CD4-positive, alpha-beta T cell treated with Interleukin-6 for 4 hours (primary cell): ENCODE data around the gene OXLD1.
A peak's percentile ranks its signal among the peaks of the same experiment; 100 is the strongest.

Experiments used
- DNase-seq: peaks from one replicate; pipeline ENCODE4 v3.0.0-alpha.2; 2020; ENCODE audit warnings: mixed read lengths

OXLD1 gene

GRCh38 chr17:81682565-81683207, 16.3 kb upstream of the OXLD1 start:
- no peak for DNase-seq

- DNase-seq: no peak
Measured at GRCh38 chr17:81681672-81682071, 15.3 kb upstream of the OXLD1 start.

DNA sequence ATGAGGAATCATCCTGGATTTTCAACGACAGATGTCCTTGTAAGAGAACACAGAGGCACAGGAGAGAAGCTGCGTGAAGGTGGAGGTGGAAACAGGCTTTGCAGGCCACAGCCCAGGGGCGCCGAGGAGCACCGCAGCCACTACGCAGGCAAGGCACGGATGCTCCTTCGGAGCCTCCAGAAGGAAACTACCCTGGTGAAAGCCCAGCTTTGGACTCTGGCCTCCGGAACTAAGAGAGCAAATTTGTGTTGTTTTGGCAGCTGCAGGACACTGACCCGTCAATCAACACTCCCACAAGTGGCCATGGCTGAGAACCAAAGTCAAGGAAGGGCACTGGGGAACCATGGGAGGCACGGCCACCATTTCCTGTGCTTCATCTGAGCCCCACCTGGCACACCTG, 13.7 kb upstream of the OXLD1 start:
- DNase-seq: no peak

GRCh38 chr17:81676906-81677305, 10.5 kb upstream of the OXLD1 start:
- no peak for DNase-seq

DNA sequence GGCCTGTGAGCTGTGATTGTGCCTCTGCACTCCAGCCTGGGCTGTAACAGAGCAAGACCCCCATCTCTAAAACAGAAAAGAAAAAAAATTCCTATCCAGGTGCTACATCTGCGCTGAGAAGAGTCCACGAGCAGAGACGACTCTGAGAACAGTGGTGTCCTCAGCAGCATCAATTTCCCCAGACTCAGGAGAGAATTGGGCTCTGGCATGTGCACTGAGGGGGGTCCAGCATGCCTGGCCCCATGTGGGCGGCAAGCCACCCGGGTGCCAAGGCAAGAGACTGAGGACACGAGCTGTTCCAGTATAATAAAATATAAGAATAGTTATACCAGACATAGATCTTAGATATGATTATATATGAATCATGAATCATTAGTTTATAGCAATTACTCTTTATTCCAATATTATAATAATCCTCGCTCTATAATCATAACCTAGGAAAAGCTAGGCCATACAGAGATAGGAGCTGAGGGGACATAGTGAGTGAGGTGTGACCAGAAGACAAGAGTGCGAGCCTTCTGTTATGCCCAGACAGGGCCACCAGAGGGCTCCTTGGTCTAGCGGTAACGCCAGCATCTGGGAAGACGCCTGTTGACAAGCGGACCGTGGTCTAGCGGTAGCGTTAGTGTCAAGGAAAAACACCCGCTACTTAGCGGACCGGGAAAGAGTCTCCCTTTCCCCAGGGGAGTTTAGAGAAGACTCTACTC, 9.3 kb upstream of the OXLD1 start:
- peak; percentile 22 for DNase-seq

GRCh38 chr17:81673561-81674258, 7.3 kb upstream of the OXLD1 start:
- DNase-seq: no peak

DNA sequence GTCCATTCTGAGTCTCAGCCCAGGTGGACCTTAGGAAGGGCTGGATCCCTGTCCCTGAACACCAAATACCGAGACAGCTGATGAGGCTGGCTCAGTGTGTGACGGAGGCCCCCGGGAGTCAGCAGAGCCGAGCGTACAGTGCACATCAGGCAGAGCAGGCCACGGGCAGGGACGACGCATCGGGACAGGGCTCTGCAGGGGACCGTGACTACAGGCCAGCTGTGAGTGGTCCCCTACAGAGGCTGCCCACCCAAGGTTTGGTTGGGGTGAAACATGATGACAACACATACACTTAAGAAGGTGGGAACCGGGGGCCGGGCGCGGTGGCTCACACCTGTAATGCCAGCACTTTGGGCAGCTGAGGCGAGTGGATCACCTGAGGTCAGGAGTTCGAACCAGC, 6.5 kb upstream of the OXLD1 start:
- DNase-seq: no peak

GRCh38 chr17:81672504-81672903, 6.1 kb upstream of the OXLD1 start:
- DNase-seq: no peak

DNA sequence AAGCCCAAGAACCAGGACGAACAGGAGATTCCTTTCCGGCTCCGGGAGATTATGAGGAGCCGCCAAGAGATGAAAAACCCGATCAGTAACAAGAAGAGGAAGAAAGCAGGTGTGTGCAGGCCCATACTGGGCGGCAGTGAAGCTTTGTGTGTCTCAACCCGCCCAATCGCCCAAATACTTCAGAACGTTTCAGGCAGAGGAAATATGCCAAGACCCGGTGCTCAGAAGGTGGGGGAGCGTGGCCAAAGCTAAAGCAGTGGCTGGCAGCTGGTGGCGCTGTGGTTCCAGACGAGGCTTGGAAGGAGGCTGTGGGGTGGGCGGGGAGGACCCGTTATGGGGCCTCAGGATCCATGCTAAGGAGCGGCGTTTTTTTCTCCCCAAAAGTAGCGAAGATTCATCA, 1.3 kb upstream of the OXLD1 start:
- DNase-seq: no peak

GRCh38 chr17:81666092-81666341, 388 bp downstream of the OXLD1 start:
- peak; percentile 43 for DNase-seq

DNA sequence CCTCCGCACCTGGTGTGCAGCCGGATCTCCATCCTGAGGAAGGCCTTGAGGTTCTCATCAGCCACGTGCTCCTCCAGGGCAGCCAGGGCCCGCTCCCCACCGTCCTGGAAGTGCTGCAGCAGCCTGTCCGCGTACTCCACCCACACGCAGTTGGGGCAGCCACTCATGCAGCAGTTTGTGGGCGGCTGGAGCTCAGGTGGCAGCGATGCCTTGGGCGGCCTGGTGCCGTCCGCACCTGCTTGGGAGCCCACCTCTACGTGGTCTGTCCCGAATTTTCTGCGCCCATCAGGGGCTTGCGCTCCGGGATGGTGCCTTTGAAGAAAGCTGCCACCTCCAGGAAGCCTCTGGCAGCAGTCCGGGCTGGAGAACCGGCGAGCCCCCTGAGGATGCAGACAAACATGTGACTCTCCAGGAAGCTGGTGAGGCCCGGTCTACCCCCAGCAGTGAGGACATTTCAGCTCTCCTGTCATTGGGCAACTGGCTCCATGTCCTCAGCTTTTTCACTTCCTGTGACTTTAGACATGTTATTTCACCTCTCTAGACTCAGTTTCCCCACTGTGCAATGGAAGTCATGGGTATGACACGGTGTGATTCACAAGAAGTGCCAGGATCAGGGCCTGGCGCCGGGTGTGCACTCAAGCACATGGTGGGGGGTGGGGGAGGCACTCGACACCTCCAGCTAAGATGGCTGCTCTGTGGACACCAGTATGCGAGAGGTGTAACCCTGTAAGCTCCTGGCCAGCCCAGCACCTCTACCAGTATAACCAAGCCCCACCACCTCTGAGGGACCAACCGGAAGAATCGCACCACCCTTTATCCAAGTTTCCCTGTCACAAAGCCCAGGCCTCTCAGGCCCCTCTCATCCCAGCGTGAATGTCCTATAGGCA, 957 bp downstream of the OXLD1 start:
- peak; percentile 42 for DNase-seq

DNA sequence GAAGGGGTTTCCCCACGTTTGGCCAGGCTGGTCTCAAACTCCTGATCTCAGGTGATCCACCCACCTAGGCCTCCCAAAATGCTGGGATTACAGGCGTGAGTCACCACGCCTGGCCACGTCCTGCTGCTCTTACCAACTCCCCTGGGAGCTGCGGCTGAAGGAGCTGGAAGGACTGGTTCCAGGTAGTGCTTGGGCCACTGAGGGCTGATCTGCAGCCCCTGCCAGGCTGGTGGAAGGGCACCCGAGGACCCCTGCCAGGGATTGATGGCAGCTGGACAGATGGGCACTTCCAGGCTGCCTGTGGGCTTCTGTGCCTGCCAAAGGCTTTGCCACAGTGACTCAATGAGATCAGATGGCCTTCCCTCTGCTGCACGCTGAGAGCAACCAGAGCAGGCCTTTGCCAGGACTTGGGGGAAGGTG, 2.3 kb downstream of the OXLD1 start:
- DNase-seq: no peak

- no peak for DNase-seq
Measured at GRCh38 chr17:81662002-81662401, 4.4 kb downstream of the OXLD1 start.

- no peak for DNase-seq
Measured at GRCh38 chr17:81660441-81660840, 6.0 kb downstream of the OXLD1 start.

DNA sequence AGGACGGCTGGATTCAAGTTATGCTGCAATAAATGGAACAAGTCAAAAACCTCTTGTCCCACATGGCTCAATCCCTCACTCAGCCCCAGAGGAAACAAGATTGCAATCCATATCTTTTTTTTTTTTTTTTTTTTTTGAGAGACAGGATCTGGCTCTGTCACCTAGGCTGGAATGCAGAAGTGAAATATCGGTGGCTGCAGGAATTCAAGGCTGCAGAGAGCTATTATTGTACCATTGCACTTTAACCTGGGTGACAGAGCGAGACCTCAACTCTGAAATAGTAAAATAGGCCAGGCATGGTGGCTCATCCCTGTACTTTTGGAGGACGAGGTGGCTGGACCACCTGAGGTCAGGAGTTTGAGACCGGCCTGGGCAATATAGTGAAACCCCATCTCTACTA, 7.4 kb downstream of the OXLD1 start:
- no peak for DNase-seq

- DNase-seq: no peak
Measured at GRCh38 chr17:81656835-81657234, 9.6 kb downstream of the OXLD1 start.

GRCh38 chr17:81656118-81656743, 10.2 kb downstream of the OXLD1 start, which contains the start of gene PDE6G:
Gene PDE6G (minus strand): TSS chr17:81656542. CDS start chr17:81653305, 3,237 bp downstream.
- DNase-seq: no peak

DNA sequence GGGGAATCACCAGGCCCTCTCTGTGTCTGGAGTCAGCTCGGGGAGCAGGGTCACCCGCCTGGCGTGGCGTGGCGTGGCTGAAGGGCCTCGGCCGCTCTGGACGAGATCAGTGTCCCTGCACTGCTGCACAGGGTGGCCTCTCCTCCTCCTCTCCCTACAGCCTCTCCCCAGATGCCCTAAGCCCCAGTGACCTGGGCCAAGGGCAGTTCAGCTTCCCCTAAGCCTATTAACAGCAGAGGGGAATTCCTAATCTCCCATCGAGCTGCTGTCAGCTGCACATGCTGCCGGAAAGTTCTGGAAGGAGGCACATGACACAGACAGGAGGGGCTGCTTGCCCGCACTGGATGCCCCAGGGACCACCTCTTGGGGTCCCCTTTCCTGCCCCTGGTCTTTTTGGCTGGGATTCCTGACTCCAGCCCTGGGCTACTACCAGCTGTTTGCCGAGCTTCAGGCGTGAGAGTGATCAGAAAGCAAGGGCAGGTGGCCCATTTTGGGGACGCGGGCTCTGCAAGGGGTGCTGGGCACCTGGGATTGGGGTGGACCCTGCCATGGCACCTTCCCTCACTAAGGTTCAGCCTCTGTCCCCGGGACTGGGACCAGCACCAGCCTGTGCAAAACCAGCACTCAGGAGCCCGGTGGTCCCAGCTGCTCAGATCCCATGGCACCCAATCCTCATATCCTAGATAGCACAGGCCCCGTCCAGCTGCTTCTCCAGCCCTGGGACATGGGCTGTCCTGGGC, 10.9 kb downstream of the OXLD1 start:
- no peak for DNase-seq

GRCh38 chr17:81652906-81653771, 13.3 kb downstream of the OXLD1 start:
- DNase-seq: peak; percentile 50

DNA sequence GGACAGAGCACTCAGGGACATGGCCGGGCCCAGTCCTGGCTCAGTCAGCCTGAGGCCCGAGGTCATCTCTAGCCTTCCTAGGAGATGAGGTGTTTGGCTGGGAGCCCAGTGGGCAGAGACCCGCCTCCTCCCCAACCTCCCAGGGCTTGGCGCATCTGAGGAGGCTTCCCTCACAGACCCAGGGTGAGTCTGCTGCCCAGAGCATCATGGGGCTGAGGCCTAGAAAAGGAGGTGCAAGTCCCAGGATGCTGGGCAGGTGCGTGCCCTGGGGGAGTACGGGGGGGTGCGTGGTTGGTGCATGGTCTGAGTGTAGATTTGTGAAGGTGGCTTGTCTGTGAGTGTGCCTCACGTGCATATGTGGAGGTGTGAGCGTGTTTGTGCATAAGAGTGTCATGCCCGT, 14.7 kb downstream of the OXLD1 start:
- no peak for DNase-seq

DNA sequence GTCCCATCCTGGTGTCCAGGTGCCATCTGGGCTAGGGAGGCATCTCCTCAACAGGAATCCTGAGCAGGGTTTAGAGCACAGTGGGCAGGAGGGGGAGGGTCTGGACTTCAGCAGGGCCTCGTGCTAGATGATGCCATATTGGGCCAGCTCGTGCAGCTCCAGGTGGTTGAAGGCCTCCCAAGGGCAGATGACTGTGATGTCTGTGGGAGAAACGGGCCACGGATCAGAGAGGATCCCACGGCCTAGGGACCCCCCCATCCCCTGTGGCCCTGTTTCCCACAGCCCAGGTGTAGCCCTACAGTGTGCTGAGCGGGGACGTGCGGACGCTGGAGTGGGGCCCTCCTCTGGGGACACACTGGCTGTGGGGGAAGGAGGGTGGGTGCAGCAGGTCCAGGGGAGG, 15.5 kb downstream of the OXLD1 start:
- no peak for DNase-seq
